Measurements from ENCODE around the gene CLPTM1L. TPM values are rescaled to one million over a fixed set of nuclear protein-coding genes. Genes with fewer than 3 reads are reported as not detected.
"Not testable (repeated sequence)": the region's sequence is repeated elsewhere in the genome, so short reads cannot be mapped to it uniquely, and the experiment has no call there.

The CLPTM1L gene
- total RNA-seq, 1 donor from 2014 or later: 83.2 TPM

- DNase-seq (ENCODE audit: low spot score): no peak
Measured at GRCh38 chr5:1359713-1360112, 14.8 kb upstream of the CLPTM1L start.

DNA sequence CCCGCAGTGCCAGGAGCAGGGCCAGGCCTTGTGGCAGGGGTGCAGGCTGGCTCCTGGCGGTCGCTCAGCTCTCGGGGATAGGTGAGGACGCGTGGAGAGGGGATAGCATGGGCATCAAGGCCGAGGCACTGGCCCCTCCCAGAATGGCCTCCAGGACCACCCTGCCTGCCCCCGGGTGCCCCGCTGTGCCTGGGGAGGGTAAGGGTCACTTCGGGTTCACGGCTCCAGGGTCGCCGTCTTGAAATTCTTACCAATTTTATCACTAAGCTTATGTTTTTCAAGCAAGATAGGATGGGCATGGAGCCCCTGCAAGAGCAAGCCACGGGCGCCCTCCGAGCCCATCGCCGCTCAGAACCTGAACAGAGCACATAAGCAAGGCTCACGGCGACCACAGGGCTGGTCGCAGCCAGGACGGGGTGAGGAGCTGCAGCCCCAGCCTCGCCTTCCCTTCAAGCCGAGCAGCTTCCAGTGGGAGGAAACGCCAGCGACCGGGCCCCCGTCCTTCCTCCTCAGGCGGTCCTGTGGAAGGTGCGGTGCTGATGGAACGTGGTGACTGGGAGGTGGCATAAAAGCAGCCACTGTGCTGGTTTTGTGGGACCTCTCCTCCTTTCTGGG is 14.2 kb upstream of the CLPTM1L start:
- DNase-seq (ENCODE audit: low spot score): no peak

DNA sequence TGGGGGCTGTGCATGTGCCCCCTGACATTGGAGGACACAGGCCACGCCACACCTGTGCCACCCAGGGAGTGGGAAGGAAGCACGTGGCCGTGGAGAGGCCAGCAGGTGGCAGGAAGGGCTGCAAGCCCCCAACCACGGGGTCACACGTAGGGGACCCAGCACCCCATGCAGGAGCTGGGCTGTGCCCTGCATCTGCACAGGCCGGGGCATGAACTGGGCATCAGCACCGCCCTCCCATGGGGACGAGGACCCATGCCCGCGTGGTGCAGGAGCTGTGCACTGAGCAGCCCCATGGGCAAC is 13.8 kb upstream of the CLPTM1L start:
- no peak for DNase-seq (ENCODE audit: low spot score)

DNA sequence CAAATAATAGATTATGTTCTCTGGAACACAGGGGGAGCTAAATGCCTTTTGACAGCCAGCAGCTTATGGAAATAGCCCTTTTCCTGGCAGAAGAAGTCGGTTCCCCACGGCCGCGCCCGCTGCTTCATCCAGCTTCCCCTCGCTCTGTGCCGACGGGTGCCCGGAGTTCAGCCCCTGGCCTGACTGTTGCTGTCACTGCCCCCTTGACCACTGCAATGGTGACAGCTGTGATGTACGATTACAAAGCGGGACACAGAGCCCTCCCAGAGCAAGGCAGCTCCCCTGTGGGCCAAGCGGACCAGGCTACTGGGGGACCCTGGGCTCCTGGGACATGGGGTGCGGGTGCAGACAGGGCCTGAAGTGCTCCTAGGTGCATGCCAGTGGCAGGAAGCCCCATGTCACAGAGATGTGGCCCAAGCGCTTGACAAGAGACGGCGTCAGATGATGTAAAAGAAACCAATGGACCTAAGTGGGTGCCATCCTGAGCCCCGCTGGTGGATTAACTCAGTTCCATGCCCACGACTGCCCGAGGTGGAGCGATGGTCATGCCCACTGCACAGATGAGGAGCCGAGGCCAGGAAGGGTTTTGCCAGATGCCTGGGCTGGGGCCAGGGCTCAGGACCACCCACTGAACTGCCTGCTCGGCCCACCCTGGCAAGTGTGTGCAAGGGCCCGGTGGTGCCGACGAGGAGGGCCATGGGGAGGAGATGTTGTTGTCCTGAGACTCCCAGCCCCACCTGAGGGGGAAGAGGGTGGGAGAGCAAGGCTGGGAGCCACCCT is 13.2 kb upstream of the CLPTM1L start:
- DNase-seq (ENCODE audit: low spot score): no peak

DNA sequence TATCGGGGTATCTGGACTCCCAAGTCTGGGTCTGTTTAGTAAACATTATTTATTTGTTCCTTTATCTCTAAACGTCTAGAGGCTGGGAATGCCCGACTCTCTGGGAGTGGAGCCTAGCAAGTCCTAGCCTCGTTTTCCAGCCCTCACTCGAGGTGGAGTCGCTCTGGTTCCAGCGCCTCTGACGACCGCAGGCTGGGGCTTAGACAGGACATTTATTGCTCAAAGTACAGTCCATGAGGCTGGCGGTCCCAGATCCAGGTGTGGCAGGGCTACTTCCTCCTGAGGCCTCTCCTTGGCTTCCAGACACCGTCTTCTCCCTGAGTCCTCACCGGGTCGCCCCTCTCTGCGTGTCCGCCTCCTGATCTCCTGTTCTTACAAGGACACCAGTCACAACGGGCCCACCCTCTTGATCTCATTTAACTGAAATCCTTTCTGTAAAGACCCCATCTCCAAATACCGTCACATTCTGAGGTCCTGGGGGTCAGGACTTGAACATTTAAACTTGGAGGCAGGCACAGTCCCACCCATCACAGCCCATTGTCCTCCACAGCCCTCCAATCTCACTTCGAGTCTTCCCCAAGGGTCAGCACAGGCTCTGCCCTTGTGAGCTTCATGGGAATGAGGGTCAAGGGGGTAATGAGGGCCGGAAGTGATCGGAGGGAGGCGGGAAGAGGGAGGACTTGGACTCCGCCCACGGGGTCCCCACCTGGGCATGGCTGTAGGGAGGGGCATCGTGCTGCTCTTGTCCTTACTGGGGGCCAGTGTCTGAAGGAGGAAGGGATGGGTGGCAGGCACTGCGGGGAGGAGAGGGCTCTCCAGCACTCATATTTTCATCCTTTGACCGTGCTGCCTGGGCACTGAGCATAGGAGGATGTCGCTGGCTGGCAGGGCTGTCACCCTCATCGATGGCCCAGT is 12.2 kb upstream of the CLPTM1L start:
- no peak for DNase-seq (ENCODE audit: low spot score)

DNA sequence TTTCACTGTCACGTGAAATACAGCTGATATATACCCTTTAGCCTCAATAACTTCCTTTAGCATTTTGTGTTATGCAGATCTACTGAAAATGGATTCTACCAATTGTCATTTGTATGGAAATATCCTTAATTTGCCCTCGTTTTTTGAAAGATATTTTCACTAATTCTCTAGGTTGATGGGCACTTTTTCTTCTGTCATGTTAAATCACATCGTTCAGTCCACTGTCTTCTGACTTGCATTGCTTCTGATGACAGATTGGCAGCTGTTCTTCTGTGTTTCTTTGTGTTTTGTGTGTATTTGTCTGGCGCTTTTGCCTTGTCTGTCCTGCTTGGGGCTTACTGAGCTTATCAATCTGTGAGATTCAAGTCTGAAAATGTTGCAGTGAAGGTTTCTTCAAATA is 9.7 kb upstream of the CLPTM1L start:
- DNase-seq (ENCODE audit: low spot score): no peak

DNA sequence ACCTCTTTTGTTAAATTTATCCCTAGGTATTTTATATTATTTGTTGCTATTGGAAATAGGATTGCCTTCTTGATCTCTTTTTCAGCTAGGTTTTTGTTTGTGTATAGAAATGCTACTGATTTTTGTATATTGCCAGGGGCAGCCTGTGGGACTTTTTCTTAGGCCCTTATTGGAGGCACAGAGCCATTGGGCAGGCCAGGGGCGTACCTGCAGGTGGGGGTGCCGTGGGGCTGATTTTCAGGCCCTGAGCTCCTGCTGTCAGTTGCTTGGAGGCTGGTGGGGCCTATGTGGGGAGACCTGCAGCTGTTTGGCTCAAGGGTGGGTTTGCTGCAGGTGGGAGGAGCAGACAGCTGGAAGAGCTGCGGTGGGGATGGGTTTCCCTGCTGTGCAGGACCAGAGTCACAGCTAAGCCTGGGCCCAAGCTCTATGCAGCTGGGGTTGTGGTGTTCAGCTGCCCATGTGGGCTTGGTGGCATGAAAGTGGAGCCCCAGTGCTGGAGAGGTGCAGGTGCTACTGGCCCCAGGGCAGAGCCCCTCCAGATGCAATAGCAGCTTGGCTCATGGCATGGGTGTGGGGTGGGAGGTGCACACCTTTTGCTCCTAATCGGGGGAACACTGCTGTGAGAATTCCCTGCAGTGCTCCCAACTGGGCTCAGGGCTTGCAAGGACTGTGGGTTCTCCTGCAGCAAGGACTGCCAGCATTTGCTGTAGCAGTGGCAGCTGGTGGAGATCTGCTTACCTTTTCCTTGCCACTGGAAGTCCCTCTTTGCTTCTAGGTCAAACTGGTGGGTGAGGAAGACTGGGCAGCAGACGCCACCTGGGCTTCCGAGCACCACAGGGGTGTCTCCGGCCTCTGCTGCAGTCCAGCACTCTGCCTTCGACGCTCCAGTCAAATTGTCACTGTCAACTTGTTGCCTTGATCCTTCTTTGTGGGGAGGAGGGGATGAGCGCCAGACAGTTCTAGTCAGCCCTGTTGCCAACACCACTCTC is 7.6 kb upstream of the CLPTM1L start:
- DNase-seq (ENCODE audit: low spot score): no peak

- no peak for DNase-seq (ENCODE audit: low spot score)
Measured at GRCh38 chr5:1351156-1351555, 6.3 kb upstream of the CLPTM1L start.

- DNase-seq (ENCODE audit: low spot score): no peak
Measured at GRCh38 chr5:1349246-1349645, 4.3 kb upstream of the CLPTM1L start.

DNA sequence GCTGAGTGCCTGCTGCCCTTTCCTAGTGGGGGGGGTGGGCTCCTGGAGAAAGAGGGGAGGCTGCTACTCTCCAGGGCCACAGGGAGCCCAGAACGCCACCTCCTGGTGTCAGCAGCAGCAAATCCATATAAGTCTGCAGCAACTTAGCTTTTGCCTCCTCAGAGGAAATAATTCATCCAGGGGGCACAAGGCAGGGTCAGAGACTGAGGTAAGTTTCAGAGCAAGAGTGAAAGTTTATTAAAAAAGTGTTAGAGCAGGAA is 4.0 kb upstream of the CLPTM1L start:
- no peak for DNase-seq (ENCODE audit: low spot score)

DNA sequence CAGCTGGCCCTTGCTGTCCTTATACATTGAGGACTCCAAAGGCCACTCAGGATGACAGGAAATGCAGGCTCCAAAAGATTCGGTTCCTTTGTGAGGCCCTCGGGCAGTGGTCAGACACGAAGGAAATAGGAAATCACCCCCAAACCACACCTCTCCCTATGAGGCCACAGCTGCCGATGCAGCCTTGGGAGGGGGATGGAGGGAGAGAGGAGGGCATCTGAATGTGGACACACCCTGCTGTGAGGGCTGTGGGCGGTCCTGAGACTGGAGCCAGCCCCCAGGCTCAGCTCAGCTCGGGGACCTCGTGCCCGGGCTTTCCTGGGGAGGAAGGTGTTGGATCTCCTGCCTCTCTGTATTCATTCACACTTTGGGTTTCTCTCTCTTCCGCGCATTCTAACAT is 2.7 kb upstream of the CLPTM1L start:
- no peak for DNase-seq (ENCODE audit: low spot score)

DNA sequence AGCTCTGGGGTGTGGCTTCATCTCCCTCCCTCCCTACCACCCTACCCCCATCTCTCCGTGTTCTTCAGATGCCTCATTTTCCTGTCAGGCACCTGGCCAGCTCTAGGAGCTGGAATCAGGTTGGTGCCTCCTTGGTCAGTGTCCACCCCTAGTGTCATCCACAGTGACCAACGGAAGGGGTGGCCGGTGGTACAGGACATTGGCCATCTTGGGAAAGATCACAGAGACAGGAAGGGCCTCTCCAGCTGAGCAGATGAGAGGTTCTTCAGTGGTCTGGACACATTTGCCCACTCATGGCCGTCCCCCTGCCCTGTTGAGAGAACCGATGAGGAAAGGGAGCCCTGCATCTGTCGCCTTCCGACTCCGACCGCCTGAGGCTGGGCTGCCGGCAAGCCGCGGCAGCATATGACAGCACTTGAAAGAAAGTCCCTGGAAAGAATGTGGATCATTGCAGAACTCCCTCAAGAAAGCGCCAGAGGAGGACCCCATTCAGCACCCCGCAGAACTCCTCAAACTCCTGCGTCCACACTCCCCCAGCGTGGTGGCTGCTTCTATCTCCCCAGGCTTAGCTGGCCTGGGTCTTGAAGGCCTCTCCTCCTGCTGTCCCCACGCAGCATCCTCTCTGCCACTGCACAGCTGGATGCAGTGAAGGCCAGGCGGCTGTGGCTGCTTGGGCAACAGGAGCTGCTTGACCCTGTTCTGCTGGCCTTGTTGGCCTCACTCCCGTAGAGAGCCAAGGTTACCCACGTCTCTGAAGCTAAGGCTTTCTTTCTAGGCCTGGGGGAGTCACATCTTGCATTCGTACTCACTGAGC is 1.9 kb upstream of the CLPTM1L start:
- DNase-seq (ENCODE audit: low spot score): no peak

GRCh38 chr5:1345876-1346626 is 1.2 kb upstream of the CLPTM1L start:
- no peak for DNase-seq (ENCODE audit: low spot score)

DNA sequence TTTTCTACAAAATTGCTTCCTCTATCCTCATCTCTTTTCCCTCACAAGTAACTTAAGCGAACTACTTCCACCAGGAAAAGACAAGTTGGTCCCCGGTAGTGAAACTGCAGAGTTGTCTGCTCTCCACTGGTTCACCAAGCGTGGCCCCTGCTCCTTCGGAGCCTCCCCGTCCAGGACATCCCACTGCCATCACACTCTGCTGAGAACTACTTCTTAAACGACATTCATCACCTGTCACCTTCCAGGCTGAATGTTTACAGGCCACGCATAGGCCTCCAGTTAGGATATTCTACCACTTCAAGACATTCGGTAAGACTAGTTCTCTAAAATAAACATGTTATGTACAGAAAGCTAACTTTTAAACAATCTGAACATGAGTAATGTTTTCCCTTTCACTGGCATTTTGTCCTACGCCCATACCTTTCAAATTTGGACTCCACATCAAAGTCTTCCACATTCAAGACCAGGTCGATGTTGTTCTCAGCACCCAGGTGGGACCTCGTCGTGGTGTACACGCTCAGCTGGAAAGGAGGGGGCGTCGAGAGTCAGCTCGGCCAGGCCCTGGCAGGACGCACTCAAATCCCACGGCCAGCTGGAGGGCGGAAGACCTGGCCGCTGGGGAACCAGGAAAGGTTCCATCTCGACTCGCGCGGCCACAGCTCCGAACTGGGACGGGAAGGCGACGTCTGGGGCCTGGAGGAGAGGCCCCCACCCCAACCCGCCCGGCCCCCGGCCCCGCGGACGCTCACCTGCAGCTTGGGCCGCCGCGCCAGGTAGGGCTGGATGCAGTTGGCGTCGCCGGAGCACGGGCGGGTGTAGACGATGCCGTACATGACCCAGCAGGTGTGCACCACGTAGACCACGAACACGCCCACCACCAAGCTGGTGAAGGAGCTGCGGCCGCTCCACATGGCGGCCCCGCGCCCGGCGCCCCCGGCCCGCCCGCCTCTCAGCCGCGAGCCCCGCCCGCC is 683 bp downstream of the CLPTM1L start:
- DNase-seq (ENCODE audit: low spot score): no peak

GRCh38 chr5:1343315-1343751 is 1.6 kb downstream of the CLPTM1L start:
- DNase-seq (ENCODE audit: low spot score): no peak

DNA sequence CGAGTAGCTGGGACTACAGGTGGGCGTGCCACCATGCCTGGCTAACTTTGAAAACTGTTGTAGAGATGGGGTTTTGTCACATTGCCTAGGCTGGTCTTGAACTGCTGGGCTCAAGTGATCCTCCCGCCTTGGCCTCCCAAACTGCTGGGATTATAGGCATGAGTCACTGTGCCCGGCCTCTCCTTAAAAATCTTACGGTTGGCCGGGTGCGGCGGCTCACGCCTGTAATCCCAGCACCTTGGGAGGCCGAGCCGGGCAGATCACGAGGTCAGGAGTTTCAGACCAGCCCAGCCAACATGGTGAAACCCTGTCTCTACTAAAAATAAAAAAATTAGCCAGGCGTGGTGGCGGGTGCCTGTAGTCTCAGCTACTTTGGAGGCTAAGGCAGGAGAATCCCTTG is 2.2 kb downstream of the CLPTM1L start:
- DNase-seq (ENCODE audit: low spot score): not testable (repeated sequence)

DNA sequence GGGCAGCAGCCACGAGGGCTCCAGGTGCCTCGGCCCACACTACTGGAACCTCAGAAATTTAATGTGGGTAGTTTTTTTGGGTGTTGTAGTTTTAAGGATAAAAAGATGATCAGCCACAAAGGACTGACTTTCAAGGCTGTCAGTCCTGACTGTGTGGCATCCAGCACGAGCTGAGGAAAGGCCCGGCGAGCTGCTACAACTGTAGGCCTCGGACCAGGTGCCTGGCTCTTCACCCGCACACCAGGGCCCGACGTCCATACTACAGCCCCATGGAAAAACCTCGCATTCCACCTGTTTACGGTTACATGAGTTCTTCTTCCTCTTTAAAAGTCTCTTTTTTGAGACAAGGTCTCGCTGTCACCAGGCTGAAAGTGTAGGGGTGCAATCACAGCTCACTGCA is 2.6 kb downstream of the CLPTM1L start:
- no peak for DNase-seq (ENCODE audit: low spot score)

DNA sequence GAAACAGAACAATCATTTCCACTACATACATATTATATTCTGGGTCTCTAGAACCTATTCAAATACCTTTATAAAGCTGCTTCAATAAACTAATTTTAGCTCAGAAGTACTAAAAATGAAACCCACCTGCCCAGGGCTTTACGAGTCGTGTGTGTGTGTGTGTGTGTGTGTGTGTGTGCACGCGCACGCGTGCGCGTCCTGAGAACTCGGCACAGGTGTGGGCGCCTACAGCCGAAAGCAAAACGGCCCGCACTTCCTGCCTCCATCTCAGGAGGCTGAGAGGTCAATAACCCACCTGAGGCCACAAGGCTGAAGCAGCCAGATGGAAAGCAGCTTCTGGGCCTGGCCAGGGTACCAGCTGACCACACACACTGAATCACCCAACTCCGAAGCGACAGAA is 3.0 kb downstream of the CLPTM1L start:
- no peak for DNase-seq (ENCODE audit: low spot score)

DNA sequence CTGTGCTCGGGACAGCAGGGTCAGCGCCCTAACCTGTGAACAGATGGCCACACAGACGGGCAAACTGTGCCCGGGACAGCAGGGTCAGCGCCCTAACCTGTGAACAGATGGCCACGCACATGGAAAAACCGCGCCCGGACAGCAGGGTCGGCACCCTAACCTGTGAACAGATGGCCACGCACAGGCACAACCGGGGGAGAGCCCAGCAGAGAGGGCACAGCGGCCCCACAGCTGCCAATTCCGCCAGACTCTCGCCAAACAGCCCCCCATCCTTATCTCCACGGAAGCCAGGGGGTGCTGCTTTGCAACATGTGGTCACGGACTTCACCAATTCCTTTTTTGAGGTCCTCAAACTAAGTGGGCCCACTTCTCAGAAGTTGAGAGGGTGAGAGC is 5.1 kb downstream of the CLPTM1L start:
- DNase-seq (ENCODE audit: low spot score): not testable (repeated sequence)
